ENCODE results near the gene FGF14.

GRCh38 chr13:101767131-101767530 lies 634.7 kb downstream of the FGF14 start:
- TF ChIP-seq CTCF (IDR thresholded peaks at IDR 0.05) (no peak), POLR2A (IDR thresholded peaks at IDR 0.05) (no peak)

All from lower leg skin (tissue), 3 donors.